Peyer's patch (tissue), 4 donors: ENCODE data around the gene SLC25A48.

ENCODE experiments used
- POLR2A ChIP-seq, 2 donors: fragments of 450-650 bp; IDR thresholded peaks; one replicate each; pipeline ENCODE4 v1.5.1; 2017; ENCODE audit warnings: antibody characterized with exemption in 2 of 2, mild to moderate bottlenecking in 2 of 2, moderate library complexity in 2 of 2
- TF ChIP-seq, protein P1 (sequence below), 6 experiments: fragments of 450-650 bp in 4 of 6; fragments of 200-600 bp in 2 of 6; sonication (generic) in 1 of 6; IDR thresholded peaks; one replicate each; pipeline ENCODE4 v1.5.1; 2017 to 2019; ENCODE audit warnings: antibody characterized with exemption in 6 of 6, mild to moderate bottlenecking in 3 of 6, moderate library complexity in 1 of 6

- TF ChIP-seq, protein P1, sequence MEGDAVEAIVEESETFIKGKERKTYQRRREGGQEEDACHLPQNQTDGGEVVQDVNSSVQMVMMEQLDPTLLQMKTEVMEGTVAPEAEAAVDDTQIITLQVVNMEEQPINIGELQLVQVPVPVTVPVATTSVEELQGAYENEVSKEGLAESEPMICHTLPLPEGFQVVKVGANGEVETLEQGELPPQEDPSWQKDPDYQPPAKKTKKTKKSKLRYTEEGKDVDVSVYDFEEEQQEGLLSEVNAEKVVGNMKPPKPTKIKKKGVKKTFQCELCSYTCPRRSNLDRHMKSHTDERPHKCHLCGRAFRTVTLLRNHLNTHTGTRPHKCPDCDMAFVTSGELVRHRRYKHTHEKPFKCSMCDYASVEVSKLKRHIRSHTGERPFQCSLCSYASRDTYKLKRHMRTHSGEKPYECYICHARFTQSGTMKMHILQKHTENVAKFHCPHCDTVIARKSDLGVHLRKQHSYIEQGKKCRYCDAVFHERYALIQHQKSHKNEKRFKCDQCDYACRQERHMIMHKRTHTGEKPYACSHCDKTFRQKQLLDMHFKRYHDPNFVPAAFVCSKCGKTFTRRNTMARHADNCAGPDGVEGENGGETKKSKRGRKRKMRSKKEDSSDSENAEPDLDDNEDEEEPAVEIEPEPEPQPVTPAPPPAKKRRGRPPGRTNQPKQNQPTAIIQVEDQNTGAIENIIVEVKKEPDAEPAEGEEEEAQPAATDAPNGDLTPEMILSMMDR (IDR thresholded peaks at IDR 0.05): no peak
- TF ChIP-seq POLR2A (IDR thresholded peaks at IDR 0.05): no peak
Observed at GRCh38 chr5:135937245-135937911, 102.9 kb downstream of the SLC25A48 start.
